HT1080 (cell line): Measurements from ENCODE around the gene BBX. TPM values are rescaled to one million over a fixed set of nuclear protein-coding genes. Genes with fewer than 3 reads are reported as not detected.
"Not testable (repeated sequence)": the region's sequence is repeated elsewhere in the genome, so short reads cannot be mapped to it uniquely, and the experiment has no call there.

ENCODE experiments used
- DNase-seq: peaks from one replicate; pipeline ENCODE4 v3.0.0-alpha.2; 2015; ENCODE audit warnings: low read depth
- total RNA-seq: library from RNA; depleted of rRNA; stranded (reverse); fragments of >200 nt; shearing (Covaris generic); gene quantifications from 2 replicates; pipeline ENCODE4 v1.2.3, GENCODE V29; 2014

Gene BBX
- total RNA-seq, 1 experiment from 2014 or later = 52.6 TPM

- peak; percentile 17 for DNase-seq
These were observed 274.0 kb downstream of the BBX start for GRCh38 chr3:107796791-107797190.

DNA sequence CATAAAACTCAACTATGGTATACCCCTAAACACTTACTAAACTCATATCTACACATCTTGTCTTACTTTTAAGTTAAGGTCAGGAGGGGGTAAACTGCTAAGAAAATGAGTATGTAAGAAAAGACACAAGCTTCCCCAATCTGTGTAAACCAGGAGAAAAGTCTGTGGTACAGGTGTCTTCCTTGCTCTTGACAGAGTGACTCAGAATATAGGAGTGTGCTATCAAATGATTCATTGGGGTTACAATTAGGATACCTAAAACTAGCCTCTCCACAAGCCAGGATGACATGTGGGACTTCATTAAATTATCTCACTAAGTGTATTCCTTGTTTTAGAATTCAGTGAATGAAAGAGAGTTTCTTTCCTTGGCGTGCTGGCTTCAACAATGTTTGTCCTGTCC, 274.8 kb downstream of the BBX start:
- DNase-seq = no peak

- no peak for DNase-seq
These were observed 275.6 kb downstream of the BBX start for GRCh38 chr3:107798381-107798780.

DNA sequence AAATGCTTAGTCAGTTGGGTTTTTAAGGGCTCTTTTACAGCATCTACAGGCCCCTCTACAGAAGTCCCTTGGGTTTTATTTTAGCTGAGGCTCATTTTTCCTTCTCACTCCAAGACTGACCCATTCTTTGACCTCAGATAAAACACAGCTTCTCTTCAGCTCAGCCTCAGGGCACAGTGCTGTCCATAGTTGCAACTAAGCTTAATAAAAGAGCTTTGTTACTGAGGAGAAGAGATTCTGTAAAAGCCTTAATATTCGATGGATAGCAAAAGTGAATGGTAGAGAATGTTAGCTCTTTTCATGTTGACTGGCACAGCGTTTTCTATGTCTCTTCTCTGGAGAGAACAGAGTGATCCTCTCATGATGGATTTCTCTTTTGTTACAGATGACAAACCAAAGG, 277.9 kb downstream of the BBX start:
- DNase-seq = no peak

GRCh38 chr3:107803170-107803569, 280.4 kb downstream of the BBX start:
- DNase-seq = no peak

- no peak for DNase-seq
These were observed 283.3 kb downstream of the BBX start for GRCh38 chr3:107806021-107806420.

DNA sequence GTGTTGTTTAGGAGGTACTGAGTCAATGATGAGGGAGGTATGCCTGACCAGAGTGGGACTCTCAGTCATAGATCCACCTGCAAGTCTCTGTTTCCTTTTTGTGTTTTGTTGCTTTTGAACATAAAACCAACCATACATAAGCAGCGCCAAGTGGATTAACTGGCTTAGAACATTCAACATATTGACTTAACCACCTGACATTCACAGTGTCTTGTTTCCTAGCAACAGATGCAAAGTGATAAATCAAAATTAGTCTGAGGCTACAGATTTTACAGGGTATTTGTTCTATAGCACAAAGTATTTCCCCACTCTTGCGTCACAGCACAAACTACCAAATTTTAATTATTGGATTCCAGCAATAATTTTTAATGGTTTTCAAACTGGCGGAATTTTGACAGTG, 283.8 kb downstream of the BBX start:
- DNase-seq = no peak

GRCh38 chr3:107810171-107811071, 287.7 kb downstream of the BBX start:
- DNase-seq = peak; percentile 61

GRCh38 chr3:107813026-107813425, 290.3 kb downstream of the BBX start:
- DNase-seq = no peak

GRCh38 chr3:107816107-107816506, 293.3 kb downstream of the BBX start:
- no peak for DNase-seq

DNA sequence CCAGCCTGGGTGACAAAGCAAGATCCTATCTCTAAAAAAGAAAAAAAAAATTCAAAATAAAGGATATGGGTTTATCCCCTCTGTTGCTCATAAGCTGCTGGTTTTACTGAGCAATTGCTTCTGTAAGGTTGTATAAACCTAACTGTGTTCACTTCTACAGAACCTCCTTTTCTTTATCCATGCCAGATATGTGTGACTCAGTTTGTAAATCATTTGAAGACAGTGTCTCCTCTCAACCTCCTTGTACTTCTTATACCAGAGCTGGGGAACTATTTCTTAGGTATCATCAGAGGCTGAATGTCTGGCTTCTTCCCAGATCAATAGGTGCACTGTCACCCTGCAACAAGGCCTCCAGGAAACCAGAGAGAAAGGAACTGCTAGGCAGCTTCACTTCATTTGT, 294.3 kb downstream of the BBX start:
- no peak for DNase-seq

- no peak for DNase-seq
These were observed 295.3 kb downstream of the BBX start for GRCh38 chr3:107818025-107818424.

- no peak for DNase-seq
These were observed 296.9 kb downstream of the BBX start for GRCh38 chr3:107819656-107820055.

DNA sequence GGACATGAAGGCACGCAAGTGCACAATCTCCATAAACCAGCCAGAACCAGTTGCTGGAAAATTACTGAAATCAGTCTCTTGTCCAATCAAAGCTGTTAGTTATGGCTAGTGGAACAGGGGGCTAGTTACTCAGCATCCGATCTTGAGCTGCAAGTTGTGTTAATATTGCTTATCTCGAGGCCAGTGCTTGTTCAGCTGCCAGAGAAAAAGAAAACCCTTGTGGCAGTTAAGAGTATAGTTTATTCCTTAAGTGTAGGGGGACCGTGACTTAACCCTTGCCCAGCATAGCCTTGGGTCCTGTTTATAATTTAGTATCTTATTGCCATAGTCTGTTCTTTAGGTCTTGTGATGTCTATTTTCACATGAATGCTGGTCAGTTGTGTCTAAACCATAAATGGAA, 299.5 kb downstream of the BBX start:
- DNase-seq = no peak

DNA sequence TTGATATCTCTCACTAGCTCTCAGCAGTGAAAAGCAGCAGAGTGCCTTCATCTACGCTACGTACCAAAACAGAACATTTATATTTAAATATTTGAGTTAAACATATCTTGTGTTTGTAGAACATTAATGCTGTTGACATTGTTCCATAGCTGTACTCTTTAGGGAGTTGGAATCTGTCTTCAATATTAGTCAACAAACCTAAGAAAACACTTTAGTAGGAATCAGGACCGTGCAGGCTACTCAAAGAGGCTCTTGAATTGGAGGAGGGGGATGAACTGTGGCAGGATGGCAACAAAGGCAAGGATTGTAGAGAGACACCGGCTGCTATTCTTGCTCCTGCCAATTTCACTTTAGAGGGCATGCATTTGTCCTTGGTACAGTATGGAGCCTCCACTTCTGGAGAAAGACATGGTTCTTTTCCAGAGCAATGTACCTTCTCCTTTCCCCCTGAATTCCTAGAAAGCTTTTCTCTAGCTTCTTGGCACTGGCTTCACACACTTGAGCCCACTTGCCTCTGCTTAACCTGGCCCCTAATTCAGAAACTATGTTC, 302.1 kb downstream of the BBX start:
- DNase-seq = no peak

DNA sequence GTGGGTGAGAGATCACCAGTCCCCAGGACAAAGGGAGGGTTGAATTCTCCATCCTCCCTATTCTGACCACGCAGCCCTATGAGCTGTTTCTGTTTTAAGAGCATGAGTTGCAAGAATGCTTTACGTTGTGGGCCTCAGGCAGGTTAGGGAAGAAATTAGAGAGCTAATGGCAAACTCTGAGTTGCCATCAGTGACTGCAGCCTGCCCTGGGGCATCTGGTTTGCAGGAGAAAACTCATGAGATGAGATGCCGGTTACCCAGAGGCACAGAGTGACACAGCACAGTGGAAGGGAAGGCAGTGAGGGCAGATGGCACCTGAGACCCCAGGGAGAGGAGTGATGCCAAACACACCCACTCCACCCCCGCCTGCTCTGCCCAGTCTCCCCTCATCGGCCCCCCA, 302.8 kb downstream of the BBX start:
- DNase-seq = no peak

DNA sequence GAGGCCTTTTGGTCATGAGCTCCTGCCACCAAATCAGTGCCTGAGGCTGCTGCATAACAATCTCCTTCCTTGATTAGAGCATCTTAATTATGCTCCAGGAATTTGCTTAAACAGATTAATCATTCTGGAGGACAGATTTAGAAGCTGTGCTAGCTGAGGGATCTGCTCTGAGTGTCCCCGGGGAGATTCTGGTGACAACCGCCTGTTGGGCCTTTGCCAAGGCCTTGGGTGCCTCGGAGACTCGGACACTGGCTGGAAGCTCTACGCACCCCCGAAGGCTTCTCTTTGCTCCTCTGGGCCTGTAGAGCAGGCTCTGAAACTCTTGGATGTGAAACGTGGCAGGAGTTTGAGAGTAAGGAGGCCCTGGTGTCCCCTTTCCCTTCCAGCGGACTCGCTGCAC, 304.0 kb downstream of the BBX start:
- no peak for DNase-seq

DNA sequence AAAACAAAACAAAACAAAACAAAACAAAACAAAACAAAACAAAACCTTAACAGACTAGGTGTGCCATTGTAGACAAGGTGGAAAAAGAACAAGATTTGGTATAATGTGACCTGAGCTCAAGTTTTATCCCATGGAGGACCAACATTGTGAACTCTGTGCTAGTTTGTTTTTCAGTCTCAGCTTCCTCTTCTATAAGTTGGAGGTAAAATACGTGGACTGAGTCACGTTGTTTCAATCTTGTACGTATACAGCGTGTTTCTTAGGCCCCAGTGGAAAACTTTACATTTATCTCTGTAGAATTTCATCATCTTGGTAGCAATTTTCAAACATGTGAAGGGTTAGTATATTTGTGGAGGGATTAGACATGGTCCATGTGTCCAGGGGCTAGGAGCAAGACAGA, 306.4 kb downstream of the BBX start:
- no peak for DNase-seq

- no peak for DNase-seq
These were observed 308.8 kb downstream of the BBX start for GRCh38 chr3:107831590-107831989.

DNA sequence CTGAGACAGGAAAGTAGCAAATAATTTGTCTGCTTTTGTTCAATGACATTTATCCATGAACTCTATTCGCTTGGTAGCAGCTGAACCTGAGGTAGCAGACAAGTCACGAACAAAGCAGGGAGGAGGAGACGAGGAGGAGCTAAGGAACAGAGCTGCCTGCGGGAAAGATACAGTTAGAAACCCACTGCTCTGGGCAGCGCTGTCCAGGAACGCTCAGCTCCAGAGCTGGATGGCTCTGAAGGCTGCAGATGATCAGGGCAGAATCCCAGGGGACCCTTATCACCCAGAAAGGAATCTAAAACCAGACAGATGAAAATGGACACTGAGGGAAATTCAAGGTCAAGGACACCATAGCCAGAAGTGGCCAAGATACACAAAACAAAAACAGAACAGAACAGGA, 310.3 kb downstream of the BBX start:
- no peak for DNase-seq

GRCh38 chr3:107833722-107834416, 311.1 kb downstream of the BBX start:
- no peak for DNase-seq

DNA sequence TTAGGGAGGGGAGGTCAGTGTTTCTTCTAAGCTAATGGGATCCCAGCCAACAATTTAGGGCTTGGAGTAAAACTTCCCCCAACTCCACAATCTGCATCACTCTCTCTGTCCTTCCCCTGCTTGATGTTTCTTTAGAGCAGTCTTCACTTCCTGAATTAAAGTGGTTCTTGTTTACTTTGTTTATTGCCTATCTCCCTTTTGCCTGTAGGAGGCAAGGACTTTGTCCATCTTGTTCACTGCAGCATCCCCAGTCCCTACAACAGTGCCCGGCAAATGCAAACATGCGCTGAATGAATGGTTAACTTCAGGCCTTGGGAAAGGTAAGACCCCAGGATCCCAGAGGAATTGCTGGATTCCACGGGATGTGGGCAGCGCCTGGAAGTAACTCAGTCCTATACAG, 312.2 kb downstream of the BBX start:
- not testable (repeated sequence) for DNase-seq
